Measurements from ENCODE around the gene CCDC40. TPM values are rescaled to one million over a fixed set of nuclear protein-coding genes. Genes with fewer than 3 reads are reported as not detected.
"Not testable (repeated sequence)": the region's sequence is repeated elsewhere in the genome, so short reads cannot be mapped to it uniquely, and the experiment has no call there.

Gene CCDC40
- polyA plus RNA-seq, 4 donors = 10.1 to 25.5 (median 16.5) TPM

DNA sequence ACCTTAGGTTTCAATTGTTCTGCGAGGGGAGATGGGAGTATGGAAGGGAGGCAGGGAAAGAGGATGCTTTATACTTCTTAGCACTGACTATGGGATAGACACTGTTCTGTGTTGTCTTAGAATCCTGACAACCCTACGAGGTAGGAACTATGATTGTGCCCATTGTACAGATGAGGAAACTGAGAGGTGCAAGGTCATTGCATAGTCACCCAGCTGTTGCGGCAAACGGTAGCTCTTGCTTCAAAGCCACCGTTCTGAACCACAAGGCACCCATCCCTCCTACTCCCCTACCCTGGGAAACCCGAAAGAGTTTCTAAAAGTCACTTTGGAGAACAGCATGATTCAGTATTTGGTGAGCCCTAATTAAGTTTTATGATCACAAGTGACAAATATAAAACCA lies 7.5 kb downstream of the CCDC40 start:
- DNase-seq (ENCODE audit: low read depth in 4 of 4, low spot score in 2 of 4) = no peak

DNA sequence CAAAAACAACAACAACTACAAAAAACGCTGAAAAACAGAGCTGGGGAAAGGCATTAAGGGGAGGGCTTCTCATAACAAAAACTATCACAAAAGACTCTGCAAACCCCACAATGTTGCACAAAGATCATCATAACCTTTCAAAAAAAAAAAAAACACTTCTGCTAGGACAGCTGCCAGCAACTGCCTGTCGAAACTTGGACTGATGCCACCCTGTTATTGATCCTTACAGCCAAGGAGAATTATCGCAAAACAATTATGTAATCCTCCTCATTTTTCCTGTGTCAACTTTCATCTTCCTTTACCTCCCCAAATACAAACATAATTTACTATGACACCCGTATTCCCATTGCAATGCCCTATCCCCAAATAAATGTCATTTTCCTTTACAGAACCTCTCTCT lies 9.3 kb downstream of the CCDC40 start:
- DNase-seq (ENCODE audit: low read depth in 4 of 4, low spot score in 2 of 4) = no peak

DNA sequence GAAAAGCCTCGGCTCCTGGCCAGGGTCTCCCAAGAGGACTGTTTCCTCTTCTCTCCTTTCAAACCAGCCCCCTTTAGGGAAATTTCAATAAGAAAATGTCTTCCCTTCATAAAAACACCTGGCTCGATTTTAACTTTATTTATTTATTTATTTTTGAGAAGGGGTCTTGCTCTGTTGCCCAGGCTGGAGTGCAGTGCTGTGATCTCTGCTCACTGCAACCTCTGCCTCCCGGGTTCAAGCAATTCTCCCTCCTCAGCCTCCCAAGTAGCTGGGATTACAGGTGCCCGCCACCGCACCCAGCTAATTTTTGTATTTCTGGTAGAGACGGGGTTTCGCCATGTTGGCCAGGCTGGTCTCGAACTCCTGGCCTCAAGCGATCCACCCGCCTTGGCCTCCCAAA lies 10.3 kb downstream of the CCDC40 start:
- not testable (repeated sequence) for DNase-seq (ENCODE audit: low read depth in 4 of 4, low spot score in 2 of 4)

DNA sequence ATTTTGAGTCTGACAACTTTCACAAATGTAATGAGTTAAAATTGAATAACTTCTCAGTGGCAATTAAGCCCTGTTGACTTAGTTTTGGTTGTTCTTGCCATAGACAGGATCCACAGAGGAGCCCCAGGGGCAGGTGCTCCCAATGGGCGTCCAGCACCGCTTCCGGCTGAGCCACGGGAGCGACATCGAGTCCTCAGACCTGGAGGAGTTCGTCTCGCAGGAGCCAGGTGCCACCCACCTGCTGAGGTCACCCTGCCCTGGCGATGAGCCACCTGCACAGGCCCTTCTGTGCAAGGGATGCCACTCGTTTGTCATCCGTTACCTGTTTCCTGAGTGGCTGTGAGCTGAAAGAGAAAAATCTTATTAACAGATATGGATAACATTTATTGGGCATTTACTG lies 10.7 kb downstream of the CCDC40 start:
- no peak for DNase-seq (ENCODE audit: low read depth in 4 of 4, low spot score in 2 of 4)

DNA sequence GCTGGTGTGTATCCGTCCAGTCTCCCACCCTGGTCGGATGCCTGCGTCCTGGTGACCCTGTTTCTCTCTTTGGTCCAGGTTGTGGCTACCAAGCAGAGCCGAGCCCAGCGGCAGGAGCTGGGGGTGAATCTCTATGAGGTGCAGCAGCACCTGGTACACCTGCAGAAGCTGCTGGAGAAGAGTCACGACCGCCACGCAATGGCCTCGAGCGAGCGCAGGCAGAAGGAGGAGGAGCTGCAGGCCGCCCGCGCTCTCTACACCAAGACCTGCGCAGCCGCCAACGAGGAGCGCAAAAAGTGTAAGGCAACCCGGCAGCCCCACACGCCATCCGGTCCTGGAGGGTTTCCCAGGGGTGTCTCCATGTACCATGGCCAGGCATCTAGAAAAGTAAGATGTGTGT lies 13.5 kb downstream of the CCDC40 start:
- DNase-seq (ENCODE audit: low read depth in 4 of 4, low spot score in 2 of 4) = no peak

DNA sequence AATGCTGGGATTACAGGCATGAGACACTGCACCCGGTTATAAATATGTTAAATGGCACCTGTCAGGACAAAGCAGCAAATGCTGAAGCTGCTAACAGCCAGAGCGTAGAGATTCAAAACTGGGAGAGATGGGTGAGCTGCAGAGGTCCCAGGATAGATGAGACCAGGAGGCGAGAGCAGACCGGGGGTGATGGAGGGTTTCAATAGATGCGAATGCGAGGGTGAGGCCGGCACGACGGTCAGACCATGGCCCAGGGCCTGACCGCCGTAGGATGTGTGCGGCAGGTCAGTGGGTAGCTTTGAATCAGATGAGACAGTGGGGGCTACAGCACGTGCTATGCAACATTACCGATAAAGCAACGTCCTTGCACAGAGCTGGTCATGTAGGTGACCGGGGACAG lies 14.3 kb downstream of the CCDC40 start:
- DNase-seq (ENCODE audit: low read depth in 4 of 4, low spot score in 2 of 4) = no peak

DNA sequence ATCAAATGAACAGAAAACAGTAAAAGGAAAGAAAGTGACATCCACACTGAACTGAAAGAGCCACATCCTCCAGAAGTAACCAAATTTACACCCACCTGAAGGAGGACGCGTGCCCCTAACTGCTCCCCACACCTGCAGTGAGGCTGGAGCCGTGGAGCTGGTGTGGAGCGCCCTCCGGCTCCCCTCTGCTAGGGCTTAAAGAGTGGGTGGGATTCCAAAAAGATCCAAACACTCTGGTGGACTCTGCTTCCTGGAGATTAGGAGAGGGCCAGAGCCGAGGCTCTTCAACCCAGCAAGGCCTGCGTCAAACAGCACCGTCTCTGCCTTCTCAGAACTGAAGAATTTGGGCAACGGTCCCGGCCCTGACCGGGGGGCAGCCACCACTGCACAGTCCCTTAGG lies 15.2 kb downstream of the CCDC40 start:
- DNase-seq (ENCODE audit: low read depth in 4 of 4, low spot score in 2 of 4) = no peak

DNA sequence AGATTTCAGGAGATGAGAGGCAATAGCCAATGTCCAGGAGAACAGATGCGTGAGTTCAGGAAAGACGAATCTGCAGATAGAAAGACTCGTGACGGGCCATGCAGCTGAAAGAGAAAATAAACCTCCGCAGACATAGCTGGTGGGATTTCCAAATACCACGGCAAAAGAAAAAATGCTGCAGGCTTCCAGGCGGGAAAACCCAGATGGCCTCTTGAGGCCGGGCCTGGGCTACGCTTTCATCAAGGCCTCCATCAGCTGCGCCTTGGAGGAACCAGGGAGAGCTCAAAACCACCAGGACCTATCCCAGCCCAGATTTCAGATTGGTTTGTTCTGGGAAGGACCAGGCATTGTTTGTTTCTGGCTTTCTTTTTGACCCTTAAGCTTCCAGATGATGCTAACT lies 16.7 kb downstream of the CCDC40 start:
- DNase-seq (ENCODE audit: low read depth in 4 of 4, low spot score in 2 of 4) = no peak

DNA sequence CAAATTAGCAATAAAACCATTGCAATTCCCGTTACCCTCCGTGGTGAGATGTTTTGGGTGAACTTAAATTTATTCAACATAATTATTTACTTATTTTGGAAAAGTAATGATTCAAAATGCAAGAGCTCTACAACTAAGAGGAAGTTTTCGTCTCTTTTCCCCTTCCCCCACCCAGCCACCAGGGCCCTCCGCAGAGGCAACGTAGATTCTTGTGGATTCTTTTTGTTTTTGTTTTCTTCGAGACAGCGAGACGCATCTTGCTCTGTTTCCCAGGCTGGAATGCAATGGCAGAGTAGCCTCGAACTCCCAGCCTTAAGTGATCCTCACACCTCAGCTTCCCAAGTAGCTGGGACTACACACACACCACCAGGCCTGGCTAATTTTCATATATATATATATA lies 19.2 kb downstream of the CCDC40 start:
- DNase-seq (ENCODE audit: low read depth in 4 of 4, low spot score in 2 of 4) = no peak

DNA sequence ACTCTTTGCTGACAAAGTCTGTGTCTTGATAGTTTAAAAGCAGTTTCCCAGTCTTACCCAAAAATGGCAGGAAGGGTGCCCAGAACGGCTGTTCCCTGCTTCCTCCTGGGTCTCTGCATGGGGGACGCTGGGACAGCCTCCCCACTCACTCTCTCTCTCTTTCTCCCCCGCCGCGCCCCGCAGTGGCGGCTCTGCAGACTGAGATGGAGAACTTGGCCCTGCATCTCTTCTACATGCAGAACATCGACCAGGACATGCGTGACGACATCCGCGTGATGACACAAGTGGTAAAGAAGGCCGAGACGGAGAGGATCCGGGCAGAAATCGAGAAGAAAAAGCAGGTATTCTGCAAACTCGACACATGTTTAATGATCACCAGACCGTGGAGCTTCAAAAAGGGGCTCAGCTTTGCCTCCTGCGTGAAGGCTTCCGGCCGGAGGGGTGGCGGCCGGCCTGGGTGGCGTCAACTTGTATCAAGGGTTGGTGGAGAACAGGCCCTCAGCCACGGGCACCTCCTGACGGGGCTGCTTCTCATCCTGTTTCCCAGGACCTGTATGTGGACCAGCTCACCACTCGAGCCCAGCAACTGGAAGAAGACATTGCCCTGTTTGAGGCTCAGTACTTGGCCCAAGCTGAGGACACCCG lies 22.0 kb downstream of the CCDC40 start:
- no peak for DNase-seq (ENCODE audit: low read depth in 4 of 4, low spot score in 2 of 4)

DNA sequence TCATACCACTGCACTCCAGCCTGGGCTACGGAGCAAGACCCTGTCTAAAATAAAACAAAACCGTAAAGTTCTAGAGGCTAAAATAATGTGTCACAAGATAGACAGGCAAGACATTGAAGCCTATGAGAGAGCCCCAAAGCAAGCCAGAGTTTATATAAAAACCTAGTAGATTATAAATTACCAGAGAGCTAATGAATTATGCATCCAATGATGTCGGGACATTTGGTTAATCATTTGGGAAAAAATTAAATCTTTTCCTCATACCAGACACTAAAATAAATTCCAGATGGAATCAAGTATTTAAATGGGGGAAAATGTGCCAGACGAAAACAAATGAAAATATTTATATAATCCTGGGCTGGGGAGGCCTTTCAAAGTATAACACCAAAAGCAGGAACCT lies 24.2 kb downstream of the CCDC40 start:
- DNase-seq (ENCODE audit: low read depth in 4 of 4, low spot score in 2 of 4) = no peak

DNA sequence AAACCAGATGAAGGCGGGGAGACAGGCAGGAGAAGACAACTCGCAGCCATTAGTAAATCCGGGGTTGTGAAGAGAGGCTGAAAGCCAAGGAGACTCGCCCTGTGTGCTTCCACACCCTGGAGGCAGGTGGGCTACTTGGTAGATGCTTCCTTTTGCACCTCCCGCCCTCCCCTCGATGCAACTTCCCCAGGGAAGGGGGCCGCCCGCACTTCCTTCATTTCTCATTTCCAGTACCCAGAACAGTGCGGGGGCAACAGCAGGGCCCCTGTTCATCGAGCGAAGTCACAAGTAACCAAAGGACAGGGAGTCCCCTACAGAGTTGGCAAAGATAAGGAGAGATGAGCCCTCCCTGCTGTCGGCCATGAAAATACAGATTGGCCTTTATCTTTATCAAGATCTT lies 25.0 kb downstream of the CCDC40 start:
- no peak for DNase-seq (ENCODE audit: low read depth in 4 of 4, low spot score in 2 of 4)

DNA sequence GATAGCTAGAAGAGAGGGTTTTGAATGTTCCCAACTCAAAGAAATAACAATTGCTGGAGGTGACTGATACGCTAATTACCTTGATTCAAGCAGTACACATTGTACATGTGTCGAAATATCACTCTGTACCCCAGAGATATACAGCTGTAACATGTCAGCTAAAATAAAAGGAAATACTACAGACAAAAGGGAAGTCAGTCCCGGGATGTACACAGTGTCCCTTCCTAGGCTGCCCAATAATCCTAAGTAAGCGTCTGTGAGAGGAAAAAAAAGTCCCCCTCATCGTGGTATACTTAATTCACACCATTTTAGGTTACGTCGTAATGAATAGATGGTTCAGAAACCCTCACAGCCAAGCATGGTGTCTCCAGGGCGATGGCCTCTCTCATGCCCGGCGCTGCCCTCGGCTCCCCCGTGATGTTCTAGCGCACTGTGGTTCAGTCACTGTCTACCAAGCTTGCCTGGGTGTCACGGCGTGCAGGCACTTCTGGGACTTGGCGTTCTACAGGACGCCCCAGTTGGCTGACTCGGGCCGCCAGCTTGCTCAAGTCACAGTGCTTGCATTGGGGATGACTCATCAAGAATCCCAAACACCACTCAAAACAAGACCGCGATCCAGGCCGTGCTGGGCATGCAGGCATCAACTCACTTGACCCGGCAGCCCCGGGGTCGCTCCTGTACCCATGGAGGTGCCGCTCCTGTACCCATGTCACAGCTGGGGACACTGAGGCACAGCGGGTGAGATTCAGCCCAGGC lies 27.6 kb downstream of the CCDC40 start:
- DNase-seq (ENCODE audit: low read depth in 4 of 4, low spot score in 2 of 4) = no peak

DNA sequence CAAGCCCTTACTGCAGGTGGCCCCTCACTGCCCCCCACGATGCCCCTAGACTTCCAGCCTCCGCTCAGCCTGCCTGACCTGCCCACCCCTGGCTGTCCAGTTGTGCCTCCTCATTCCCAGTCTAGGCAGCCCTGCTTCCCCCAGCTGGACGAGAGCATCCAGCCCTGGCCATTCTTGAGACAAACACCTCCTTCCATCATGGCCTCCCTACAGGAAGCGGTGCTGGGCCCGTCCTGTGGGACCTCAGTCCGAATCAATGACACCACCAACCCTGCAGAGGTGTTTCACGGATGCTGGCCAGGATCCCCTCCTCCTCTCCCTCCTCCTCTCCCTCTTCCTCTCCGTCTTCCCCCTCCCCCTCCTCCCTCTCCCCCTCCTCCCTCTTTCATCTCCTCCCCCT lies 28.3 kb downstream of the CCDC40 start:
- no peak for DNase-seq (ENCODE audit: low read depth in 4 of 4, low spot score in 2 of 4)

DNA sequence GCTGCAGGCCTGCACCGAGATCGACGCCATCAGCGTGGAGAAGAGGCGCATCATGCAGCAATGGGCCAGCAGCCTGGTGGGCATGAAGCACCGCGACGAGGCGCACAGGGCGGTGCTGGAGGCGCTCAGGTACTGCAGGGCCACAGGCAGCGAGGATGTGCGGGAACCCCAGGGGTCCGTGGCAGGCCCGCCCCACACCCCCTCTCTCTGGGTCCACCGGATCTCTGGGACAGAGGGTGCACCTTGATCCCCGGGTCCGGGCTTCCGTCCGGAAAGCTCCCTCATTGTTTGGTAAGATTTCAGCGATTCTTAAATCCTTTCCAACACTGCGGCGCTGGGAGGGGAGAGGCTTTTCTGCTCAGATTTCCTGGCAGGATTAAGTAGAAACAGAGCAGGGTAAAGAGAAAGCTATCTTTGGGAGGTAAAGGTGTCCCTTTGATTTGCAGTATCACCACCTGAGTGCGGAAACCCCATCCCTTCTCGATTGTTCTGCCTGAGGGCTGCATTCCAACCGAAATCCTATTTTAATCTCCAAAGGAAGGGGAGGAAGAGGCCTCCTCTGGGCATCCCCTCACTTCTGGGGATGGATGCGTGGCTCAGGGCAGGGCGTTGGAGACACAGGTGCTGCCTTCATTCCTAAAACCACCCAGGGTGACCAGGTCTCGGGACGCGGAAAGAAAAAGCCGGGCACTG lies 29.2 kb downstream of the CCDC40 start:
- no peak for DNase-seq (ENCODE audit: low read depth in 4 of 4, low spot score in 2 of 4)

DNA sequence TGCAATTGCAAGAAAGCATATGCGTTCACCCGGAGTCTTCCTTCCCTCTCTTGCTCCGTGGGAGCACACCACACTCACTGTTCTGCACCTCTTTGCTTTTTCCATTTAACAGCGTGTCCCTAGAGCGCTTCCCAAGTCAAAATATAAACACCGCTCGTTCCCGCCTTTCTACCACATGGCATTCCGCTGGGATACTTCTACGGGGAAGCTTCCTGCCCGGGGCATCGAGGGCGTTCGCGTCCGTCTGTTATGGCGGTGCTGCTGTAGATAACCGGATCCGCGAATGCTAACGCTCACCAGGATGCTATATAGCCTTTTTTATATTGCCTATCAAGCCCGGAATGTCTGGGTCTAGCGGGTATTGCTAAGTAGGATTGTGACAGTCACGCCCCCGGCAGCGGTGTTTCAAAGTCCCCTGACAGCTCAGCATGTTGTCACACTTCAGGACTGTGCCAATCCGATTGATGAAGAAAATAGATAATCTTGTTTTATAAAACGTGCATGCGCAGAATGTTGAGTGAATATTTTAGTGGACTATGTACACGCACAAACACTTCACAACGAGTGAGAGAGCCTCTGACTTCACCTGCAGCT lies 31.0 kb downstream of the CCDC40 start:
- no peak for DNase-seq (ENCODE audit: low read depth in 4 of 4, low spot score in 2 of 4)

DNA sequence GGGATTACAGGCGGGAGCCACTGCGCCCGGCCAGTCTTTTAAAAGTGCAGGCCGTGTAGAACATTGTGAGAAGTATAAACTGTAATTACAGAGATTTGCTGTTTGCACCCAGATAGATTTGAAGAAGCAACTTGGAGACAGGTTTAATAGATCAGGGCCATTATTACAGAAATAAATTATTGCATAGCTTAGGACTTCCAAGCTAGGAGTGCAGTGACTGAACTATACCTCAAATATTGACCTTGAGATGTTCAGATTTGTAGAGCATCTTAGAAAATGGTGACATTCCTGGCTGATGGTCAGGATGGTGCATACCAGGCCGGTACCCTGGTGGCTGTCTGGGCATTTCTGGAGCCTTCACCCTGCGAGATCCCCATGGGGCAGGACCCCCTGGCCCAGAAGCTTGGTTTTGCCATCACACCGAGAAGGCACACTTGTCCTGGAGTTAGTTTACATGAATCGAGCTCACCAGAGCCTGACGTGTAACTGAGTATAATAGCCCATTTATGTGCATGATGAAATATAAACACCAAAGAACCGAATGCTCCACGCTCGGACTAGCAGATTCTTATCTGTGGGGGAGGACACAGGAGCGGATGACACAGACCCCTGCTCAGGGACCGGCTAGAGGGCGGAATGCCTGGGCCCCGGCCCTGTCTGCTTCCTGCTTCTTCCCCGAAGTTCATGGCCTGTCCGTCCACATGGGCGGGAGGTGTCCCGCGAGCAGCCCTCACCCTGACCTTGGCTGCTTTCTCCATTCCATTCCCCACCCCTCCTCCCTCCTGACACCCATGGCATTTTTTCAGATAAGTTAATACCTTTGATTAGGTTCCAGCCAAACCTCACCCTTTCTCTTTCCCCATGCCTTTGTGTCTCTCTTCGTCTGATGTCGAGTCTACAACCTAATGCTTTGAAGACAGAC lies 32.1 kb downstream of the CCDC40 start:
- no peak for DNase-seq (ENCODE audit: low read depth in 4 of 4, low spot score in 2 of 4)

DNA sequence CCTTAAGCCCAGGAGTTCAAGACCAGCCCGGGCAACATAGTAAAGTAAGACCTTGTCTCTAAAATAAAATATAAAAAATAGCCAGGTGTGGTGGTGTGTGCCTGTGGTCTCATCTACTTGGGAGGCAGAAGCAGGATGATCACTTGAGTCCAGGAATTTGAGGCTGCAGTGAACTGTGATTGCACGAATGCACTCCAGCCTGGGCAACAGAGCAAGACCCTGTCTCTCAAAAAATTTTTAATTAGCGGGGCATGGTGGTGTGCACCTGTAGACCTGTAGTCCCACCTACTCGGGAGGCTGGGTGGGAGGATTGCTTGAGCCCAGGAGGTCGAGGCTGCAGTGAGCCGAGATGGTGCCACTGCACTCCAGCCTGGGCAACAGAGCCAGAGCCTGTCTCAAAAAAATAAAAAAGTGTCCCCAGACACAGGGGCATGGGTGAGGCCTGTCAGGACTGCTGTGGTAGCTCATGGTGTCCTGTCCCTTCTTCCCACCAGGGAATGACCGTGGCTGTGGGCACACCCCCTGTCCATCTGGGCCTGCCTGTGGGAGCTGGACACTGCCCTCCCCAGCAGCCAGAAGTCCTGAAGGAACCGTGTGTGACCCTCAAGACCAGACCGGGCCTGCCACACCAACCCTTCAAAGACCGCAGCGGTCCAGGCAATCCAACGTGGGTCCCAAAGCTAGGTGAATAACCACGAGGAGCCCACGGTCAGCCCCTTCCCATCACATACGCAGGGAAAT lies 34.1 kb downstream of the CCDC40 start:
- DNase-seq (ENCODE audit: low read depth in 4 of 4, low spot score in 2 of 4) = no peak

DNA sequence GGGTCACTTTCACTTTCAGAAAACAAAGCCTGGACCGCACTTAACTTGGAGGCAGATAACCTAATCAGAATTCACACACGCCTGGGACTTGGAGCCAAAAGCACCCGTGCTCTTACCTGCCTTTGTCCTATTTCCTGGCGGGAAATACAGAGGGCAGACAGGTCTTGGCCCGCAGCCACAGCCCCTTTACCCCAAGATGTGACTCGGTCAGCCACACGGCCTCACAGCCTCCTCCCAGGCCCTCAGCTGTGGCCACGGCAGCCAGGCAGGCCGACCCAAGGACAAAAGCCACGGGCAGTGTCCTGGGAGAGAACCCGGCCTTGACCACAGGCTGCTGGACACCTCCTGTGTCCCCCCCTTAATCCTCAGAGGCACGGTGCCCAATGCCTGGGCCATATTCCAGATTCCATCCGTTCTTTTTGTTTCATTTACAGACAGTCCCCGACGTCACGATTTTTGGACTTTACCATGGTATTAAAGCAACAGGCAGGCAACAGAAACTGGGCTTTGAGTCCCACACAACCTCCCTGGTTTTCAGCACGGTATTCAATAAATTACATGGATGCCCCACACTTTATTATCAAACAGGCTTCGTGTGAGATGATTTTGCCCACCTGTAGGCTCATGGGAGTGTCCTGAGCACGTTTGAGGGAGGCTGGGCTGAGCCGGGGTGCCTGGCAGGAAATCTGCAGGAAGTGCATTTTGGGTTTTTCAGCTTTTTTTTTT lies 34.8 kb downstream of the CCDC40 start:
- DNase-seq (ENCODE audit: low read depth in 4 of 4, low spot score in 2 of 4) = no peak

All from left renal cortex interstitium (tissue), 4 donors.